Osteoblast (primary cell): ENCODE data around the gene PLD6. TPM values are rescaled to one million over a fixed set of nuclear protein-coding genes. Genes with fewer than 3 reads are reported as not detected.
A peak's percentile ranks its signal among the peaks of the same experiment; 100 is the strongest.

Experiments
- DNase-seq: peaks from one replicate; pipeline ENCODE4 v3.0.0; 2011; ENCODE audit warnings: low spot score, mixed read lengths; ENCODE audit not compliant: insufficient read length; ENCODE audit errors: missing footprints
- H2AFZ ChIP-seq: 2 replicates; pipeline ENCODE4 v1.6.0; 2011; ENCODE audit warnings: mild to moderate bottlenecking, low read length
- H3K27ac ChIP-seq: 2 replicates; pipeline ENCODE4 v1.5.1; 2011; ENCODE audit warnings: mild to moderate bottlenecking, low read depth, low read length, moderate library complexity
- H3K27me3 ChIP-seq: 2 replicates; pipeline ENCODE4 v1.6.0; 2012; ENCODE audit warnings: mild to moderate bottlenecking, control low read depth, inconsistent platforms, low read length, moderate library complexity; ENCODE audit not compliant: insufficient read depth
- H3K36me3 ChIP-seq: 2 replicates; pipeline ENCODE4 v1.5.1; 2011; ENCODE audit warnings: mild to moderate bottlenecking, low read length, control low read depth, moderate library complexity; ENCODE audit not compliant: insufficient read depth
- H3K4me1 ChIP-seq: 2 replicates; pipeline ENCODE4 v1.5.1; 2011; ENCODE audit warnings: mild to moderate bottlenecking, low read length, control low read depth, moderate library complexity; ENCODE audit not compliant: insufficient read depth
- H3K4me2 ChIP-seq: 2 replicates; pipeline ENCODE4 v1.6.0; 2011; ENCODE audit warnings: mild to moderate bottlenecking, low read length; ENCODE audit not compliant: insufficient read depth
- H3K4me3 ChIP-seq: fragments of 200-600 bp; sonication (generic); 3 replicates; pipeline ENCODE4 v1.5.1; 2012; ENCODE audit warnings: mild to moderate bottlenecking, low read length, inconsistent platforms; ENCODE audit not compliant: insufficient read depth
- H3K79me2 ChIP-seq: 2 replicates; pipeline ENCODE4 v1.6.0; 2012; ENCODE audit warnings: mild to moderate bottlenecking, low read length, control low read depth, inconsistent platforms; ENCODE audit not compliant: insufficient read depth
- H3K9me3 ChIP-seq: 2 replicates; pipeline ENCODE4 v1.5.1; 2011; ENCODE audit warnings: low read depth, low read length, control low read depth
- H4K20me1 ChIP-seq: 2 replicates; pipeline ENCODE4 v1.6.0; 2012; ENCODE audit warnings: mild to moderate bottlenecking, low read length, control low read depth; ENCODE audit not compliant: insufficient read depth
- CTCF ChIP-seq: IDR thresholded peaks from 2 replicates; pipeline ENCODE4 v1.5.1; 2011; ENCODE audit warnings: mild to moderate bottlenecking, low read depth, low read length, moderate library complexity; ENCODE audit errors: extremely low read depth
- total RNA-seq: library from RNA; depleted of rRNA; stranded (reverse); fragments of >200 nt; gene quantifications from 2 replicates; pipeline ENCODE4 v1.2.3, GENCODE V29; 2012

PLD6 gene
- total RNA-seq, 1 donor, result 1.4 TPM

- no peak overlapping the region for H3K4me3 ChIP-seq
- peaks cover 19% of the 10 kb centered on the region for H4K20me1 ChIP-seq
- no peak for TF ChIP-seq CTCF
- H3K27me3 ChIP-seq, result no peaks in the 10 kb centered on the region
- H3K27ac ChIP-seq, result no peak overlapping the region
- peaks cover 72% of the 10 kb centered on the region for H3K36me3 ChIP-seq
- no peak overlapping the region for H3K4me2 ChIP-seq
- DNase-seq, result peak; percentile 72
- no peaks in the 10 kb centered on the region for H3K4me1 ChIP-seq
- H3K9me3 ChIP-seq, result no peaks in the 10 kb centered on the region
- H2AFZ ChIP-seq, result no peak overlapping the region
- peaks cover 91% of the 10 kb centered on the region for H3K79me2 ChIP-seq
Observed at GRCh38 chr17:17229416-17230384, 23.6 kb upstream of the PLD6 start.

GRCh38 chr17:17228521-17229279 is 22.6 kb upstream of the PLD6 start:
- no peak for TF ChIP-seq CTCF
- Histone ChIP-seq H3K27ac (no peak overlapping the region), H3K79me2 (peaks cover 88% of the 10 kb centered on the region), H3K4me1 (no peaks in the 10 kb centered on the region), H2AFZ (no peak overlapping the region), H3K4me3 (no peak overlapping the region), H3K4me2 (no peak overlapping the region), H4K20me1 (peaks cover 15% of the 10 kb centered on the region), H3K27me3 (no peaks in the 10 kb centered on the region), H3K9me3 (no peaks in the 10 kb centered on the region), H3K36me3 (peaks cover 82% of the 10 kb centered on the region)
- DNase-seq, result peak; percentile 46

GRCh38 chr17:17227608-17228520 is 21.7 kb upstream of the PLD6 start:
- Histone ChIP-seq H4K20me1 (peaks cover 14% of the 10 kb centered on the region), H3K4me3 (no peak overlapping the region), H3K79me2 (peaks cover 87% of the 10 kb centered on the region), H3K36me3 (peaks cover 84% of the 10 kb centered on the region), H3K27ac (no peak overlapping the region), H3K9me3 (no peaks in the 10 kb centered on the region), H2AFZ (no peak overlapping the region), H3K4me2 (no peak overlapping the region), H3K4me1 (no peaks in the 10 kb centered on the region), H3K27me3 (no peaks in the 10 kb centered on the region)
- DNase-seq, result peak; percentile 76
- TF ChIP-seq CTCF, result no peak
